Astrocyte (in vitro differentiated cells and primary cell): ENCODE data around the gene NXN.

ENCODE experiments used
- EZH2 ChIP-seq: IDR thresholded peaks from 2 replicates; pipeline ENCODE4 v1.6.1; 2012; ENCODE audit warnings: mild to moderate bottlenecking, low read length, inconsistent platforms; ENCODE audit not compliant: insufficient read depth
- TF ChIP-seq, protein P1 (sequence below): IDR thresholded peaks from 2 replicates; pipeline ENCODE4 v1.5.1; 2011; ENCODE audit warnings: low read depth, mild to moderate bottlenecking, inconsistent platforms, low read length, moderate library complexity; ENCODE audit not compliant: insufficient read depth

DNA sequence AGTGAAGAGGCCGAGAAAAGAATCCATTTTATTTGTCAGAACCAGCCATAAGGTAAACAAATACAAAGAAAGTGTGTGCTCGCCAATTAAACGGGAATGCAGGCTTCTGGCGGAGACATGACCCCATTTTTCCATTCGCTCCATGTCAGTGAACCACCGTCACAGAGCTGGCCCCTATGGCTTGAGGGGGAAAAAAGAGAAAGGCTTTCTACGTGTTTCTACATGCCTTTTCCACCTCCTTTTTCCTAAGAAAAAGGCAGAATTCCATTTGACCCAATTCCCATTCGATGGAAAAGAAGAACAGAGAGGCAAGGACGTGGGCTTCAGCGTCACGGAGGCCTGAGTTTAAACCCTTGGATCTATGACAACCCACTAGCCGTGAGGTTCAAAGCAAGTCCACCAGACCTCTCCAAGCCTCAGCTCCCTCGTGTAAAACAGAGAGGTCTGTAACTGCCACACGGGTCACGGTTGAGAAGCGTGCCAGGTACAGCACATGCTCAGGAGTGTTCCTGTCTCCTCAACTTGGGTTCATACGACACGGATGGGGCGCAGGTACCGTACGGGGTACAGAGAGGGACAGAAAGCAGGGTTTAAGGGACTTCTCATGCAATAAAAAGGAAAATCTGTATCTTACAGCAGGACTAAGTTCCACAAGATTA, 91.9 kb downstream of the NXN start:
- TF ChIP-seq, protein P1, sequence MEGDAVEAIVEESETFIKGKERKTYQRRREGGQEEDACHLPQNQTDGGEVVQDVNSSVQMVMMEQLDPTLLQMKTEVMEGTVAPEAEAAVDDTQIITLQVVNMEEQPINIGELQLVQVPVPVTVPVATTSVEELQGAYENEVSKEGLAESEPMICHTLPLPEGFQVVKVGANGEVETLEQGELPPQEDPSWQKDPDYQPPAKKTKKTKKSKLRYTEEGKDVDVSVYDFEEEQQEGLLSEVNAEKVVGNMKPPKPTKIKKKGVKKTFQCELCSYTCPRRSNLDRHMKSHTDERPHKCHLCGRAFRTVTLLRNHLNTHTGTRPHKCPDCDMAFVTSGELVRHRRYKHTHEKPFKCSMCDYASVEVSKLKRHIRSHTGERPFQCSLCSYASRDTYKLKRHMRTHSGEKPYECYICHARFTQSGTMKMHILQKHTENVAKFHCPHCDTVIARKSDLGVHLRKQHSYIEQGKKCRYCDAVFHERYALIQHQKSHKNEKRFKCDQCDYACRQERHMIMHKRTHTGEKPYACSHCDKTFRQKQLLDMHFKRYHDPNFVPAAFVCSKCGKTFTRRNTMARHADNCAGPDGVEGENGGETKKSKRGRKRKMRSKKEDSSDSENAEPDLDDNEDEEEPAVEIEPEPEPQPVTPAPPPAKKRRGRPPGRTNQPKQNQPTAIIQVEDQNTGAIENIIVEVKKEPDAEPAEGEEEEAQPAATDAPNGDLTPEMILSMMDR = no peak
- no peak for TF ChIP-seq EZH2
